GM06990 (cell line): ENCODE results near the gene ADCYAP1R1.
"Not testable (repeated sequence)": the region's sequence is repeated elsewhere in the genome, so short reads cannot be mapped to it uniquely, and the experiment has no call there.

Experiments used
- DNase-seq: peaks from one replicate; pipeline ENCODE4 v3.0.0-alpha.2; 2011; ENCODE audit not compliant: insufficient read length; ENCODE audit errors: extremely low read depth
- H3K27me3 ChIP-seq: replicated peaks from 2 replicates; pipeline ENCODE4 v1.6.0; 2011; ENCODE audit warnings: low read length; ENCODE audit not compliant: control insufficient read depth, insufficient read depth
- H3K36me3 ChIP-seq: 2 replicates; pipeline ENCODE4 v1.5.1; 2011; ENCODE audit warnings: low read length; ENCODE audit not compliant: control insufficient read depth, insufficient read depth
- H3K4me3 ChIP-seq: replicated peaks from 2 replicates; pipeline ENCODE4 v1.5.1; 2011; ENCODE audit warnings: low read depth, mild to moderate bottlenecking, control low read depth, low read length
- CTCF ChIP-seq: IDR thresholded peaks from 2 replicates; pipeline ENCODE4 v1.5.1; 2011; ENCODE audit warnings: low read length, control low read depth, mild to moderate bottlenecking, inconsistent platforms; ENCODE audit not compliant: insufficient read depth, poor library complexity, severe bottlenecking

Gene ADCYAP1R1

GRCh38 chr7:31151849-31152248 is 99.7 kb downstream of the ADCYAP1R1 start:
- H3K4me3 ChIP-seq = no peak overlapping the region
- H3K36me3 ChIP-seq = no peaks in the 10 kb centered on the region
- H3K27me3 ChIP-seq = no peaks in the 10 kb centered on the region
- no peak for DNase-seq
- TF ChIP-seq CTCF = no peak

- not testable (repeated sequence) for H3K36me3 ChIP-seq, H3K27me3 ChIP-seq, DNase-seq
Measured at GRCh38 chr7:31153318-31153717, 101.2 kb downstream of the ADCYAP1R1 start.

GRCh38 chr7:31160941-31161340 is 108.8 kb downstream of the ADCYAP1R1 start:
- no peak for DNase-seq
- no peak for TF ChIP-seq CTCF
- Histone ChIP-seq H3K27me3 (no peaks in the 10 kb centered on the region; the same call in 1 of the 2 replicates), H3K4me3 (no peak overlapping the region), H3K36me3 (no peaks in the 10 kb centered on the region)

More at GRCh38 chr7:31153318-31153717, 101.2 kb downstream of the ADCYAP1R1 start:
- H3K4me3 ChIP-seq = not testable (repeated sequence)
